GM19328 (cell line): ENCODE data around the gene LARGE1.

Experiments used
- ATAC-seq: cut with Tn5 transposase; IDR thresholded peaks from one replicate; pipeline ENCODE4 v1.9.1; 2021; ENCODE audit warnings: mild to moderate bottlenecking, moderate library complexity; ENCODE audit not compliant: unreplicated experiment

LARGE1 gene

DNA sequence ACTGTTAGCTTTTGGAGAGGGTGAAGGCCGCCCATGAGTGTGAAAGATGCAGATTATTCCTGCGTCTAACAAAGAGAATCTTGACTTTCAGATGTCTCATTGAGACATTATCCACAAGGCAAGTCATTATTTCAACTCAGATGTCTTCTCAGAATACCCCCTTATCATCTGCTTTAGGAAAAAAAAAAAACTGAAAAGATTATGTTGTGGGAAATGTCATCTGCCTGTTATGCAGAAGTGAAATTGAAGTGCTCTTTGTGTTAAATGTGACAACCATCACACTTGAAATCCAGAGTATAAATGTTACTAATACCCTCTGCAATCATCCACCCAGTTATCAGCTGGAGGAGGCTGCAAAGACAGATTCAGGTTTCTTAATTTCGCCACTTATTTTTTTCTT is 239.6 kb downstream of the LARGE1 start:
- ATAC-seq, result no peak

- no peak for ATAC-seq
Observed at GRCh38 chr22:33678523-33678922, 241.8 kb downstream of the LARGE1 start.

GRCh38 chr22:33677536-33677935 is 242.7 kb downstream of the LARGE1 start:
- ATAC-seq, result no peak

DNA sequence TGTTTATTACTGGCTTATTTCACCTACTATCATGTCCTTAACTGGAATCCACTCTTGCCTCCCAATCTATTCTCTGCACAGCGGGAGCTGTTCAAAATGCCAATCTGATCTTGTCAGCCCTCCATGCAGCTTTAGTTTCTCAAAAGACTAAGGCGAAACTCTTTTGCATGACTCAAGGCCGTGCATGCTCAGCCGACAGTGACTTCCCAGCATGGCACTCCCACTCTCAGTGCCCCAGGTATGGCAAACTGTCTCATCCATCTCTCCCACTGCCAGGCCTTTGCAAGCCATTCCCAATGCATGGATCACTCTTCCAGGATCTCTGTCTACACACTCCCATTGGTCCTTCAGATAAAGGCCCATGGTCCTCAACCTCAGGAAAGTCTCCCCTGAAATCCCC is 245.9 kb downstream of the LARGE1 start:
- ATAC-seq, result no peak

DNA sequence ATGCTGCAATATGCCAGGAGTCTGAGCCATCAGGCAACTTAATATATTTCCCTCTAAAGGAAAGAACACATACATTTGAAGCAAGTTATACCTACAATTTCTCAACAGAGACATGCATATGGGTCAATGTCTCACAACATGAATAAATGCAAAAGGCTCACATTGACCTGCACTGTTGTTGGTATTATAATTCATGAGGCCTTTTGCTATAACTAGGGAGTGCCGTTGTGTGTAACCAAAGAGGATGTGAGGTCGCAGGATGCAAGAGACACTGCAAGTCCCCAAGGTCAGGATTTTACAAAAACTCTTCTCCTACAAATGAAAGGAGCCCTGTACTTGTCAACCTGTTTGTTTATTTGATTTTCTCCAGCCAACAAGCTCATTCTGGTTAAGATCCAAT is 250.5 kb downstream of the LARGE1 start:
- no peak for ATAC-seq

DNA sequence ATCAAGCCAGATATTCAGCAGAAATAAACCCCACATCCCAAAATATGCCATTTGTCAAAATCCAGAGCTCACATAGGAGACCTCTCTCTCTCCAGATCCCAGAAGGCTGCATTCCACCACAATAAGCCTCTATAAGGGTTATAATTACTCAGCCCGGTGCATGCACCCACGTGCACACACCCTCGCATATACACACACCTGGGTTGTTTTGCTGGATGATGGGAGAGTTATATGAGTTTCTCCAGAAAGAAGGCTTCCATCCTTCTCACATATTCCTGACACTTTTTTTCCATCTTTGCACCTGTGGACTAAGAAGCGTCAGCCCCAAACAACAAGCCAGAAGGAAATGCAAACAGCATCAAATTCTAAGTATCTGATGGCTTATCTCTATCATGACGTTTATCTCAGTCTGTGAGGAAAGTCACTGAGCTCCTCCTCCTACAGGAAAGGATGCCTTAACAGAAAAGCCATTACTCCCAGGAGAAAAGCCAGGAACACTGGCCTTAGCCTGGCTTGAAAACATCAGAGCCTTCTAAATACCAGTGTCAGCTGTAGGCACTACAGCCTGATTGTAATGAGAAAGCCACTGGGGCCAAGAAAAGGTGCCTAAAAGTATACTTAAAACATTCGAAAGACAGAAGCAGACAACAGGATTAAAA is 253.2 kb downstream of the LARGE1 start:
- ATAC-seq, result no peak

DNA sequence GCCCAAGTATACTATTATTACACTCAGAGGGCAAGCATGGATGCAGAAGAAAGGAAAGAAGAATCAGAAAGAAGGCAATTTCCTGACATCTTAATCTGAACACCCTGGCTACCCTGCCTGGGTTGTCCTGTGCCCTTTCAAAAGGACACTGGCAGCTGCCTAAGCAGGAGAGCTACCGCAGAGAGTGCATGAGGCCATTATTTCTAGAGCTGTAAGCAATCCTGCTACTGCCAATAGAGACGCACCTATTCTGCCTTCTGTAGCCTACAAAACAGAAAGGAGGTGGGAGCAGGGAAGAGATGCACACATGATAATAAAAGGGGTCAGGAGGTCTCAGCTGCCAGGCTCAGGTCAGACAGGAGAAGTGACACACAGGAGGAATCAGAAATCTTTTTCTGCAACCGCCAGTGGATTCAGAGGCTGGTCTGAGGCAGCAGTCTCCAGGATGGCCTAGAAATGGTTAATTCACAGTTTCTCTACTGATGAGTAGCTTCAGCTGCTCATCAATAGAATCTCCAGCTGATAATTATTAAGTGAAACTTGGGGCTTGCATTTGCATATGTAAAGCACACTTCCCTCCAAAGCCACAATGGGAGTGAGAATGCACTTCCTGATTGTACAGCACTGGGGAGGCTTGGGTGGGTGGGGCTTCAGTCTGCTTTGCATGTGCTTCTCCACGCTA is 253.9 kb downstream of the LARGE1 start:
- ATAC-seq, result no peak

GRCh38 chr22:33659448-33659847 is 260.8 kb downstream of the LARGE1 start:
- ATAC-seq, result no peak

- ATAC-seq, result no peak
Observed at GRCh38 chr22:33658775-33659174, 261.5 kb downstream of the LARGE1 start.

DNA sequence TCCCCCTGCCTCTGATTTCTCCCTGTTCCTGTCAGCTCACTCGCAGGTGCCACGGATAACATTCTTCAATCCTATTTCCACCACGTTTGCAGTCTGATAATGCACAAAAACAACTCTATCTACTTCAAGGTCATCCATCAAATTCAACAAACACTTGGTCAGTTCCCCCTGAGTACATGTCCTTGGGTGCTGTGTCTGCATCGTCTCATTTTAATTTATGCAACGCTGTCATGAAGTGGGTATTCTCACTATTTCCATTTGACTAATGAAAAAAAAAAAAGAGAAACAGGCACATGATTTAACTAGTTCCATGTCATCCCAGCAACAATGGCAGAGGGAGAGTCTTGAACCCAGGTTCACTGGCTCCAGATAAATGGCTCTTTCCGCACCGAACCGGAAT is 262.6 kb downstream of the LARGE1 start:
- ATAC-seq, result no peak

DNA sequence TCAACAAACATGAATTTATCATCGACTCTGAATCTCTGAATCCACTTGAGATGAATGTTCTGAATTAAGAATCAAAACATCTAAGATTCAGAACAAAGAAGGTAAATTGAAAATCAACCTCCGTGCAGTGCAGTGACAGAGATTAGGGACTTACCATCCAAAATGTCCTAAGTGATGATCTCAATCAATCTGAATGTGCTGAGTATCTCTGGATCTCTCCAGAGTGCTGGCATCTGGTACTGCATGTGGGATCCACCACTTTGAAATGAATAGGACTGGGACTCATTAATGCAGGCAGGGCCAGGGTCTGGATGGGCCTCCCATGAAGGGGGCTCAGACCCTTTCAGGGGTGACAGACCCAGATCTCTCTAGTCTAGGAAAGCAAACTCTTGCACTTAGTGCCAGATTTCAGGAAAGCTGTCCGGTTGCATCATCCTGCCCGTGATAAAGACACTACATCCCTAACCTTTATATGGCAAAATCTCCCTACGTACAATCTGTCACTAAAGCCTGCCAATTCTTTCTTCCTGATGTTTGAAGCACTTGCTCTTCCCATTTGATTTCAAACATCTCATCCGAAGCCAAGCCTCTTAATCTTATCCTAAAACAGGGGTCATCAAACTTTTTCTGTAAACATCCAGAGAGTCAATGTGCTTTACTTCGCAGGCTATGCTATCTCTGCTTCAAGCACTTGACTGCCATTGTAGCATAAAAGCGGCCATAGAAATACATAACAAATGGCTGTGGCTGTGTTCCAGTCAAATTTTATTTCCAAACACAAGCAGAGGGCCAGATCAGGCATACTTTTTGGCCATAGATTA is 263.3 kb downstream of the LARGE1 start:
- no peak for ATAC-seq

- no peak for ATAC-seq
Observed at GRCh38 chr22:33654173-33654895, 265.9 kb downstream of the LARGE1 start.

- no peak for ATAC-seq
Observed at GRCh38 chr22:33653532-33654063, 266.7 kb downstream of the LARGE1 start.

GRCh38 chr22:33652615-33653014 is 267.7 kb downstream of the LARGE1 start:
- ATAC-seq, result no peak

DNA sequence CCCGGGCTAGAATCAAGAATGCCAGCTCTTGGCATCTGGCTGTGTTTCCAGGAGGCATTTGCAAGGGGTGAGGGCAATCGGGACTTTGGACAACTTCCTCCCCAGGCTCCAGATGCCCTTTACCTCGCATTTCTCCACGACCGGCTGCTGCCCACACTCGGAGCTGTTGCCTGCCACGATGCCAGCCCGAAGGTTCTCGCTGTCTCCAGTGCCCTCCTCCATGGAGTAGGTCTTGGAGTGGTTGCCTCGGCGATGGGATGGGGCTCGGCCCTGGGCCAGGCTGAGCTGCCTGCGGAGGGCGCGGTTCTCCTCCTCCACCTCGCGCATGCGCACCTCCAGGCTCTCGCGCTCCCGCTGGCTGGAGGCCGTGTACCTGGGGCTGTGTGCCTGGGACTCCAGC is 270.0 kb downstream of the LARGE1 start:
- ATAC-seq, result no peak

- no peak for ATAC-seq
Observed at GRCh38 chr22:33648478-33648877, 271.8 kb downstream of the LARGE1 start.

DNA sequence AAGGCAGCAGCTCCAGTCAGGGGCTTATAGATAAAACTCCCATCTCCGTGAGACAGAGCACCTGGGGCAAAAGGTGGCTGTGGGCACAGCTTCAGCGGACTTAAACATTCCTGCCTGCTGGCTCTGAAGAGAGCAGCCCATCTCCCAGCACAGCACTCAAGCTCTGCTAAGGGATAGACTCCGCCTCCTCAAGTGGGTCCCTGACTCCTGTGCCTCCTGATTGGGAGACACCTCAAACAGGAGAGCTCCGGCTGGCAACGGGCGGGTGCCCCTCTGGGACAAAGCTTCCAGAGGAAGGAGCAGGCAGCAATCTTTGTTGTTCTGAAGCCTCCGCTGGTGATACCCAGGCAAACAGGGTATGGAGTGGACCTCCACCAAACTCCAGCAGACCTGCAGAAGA is 279.4 kb downstream of the LARGE1 start:
- ATAC-seq, result no peak

- ATAC-seq, result no peak
Observed at GRCh38 chr22:33639588-33640254, 280.6 kb downstream of the LARGE1 start.

GRCh38 chr22:33635766-33636165 is 284.5 kb downstream of the LARGE1 start:
- ATAC-seq, result no peak

DNA sequence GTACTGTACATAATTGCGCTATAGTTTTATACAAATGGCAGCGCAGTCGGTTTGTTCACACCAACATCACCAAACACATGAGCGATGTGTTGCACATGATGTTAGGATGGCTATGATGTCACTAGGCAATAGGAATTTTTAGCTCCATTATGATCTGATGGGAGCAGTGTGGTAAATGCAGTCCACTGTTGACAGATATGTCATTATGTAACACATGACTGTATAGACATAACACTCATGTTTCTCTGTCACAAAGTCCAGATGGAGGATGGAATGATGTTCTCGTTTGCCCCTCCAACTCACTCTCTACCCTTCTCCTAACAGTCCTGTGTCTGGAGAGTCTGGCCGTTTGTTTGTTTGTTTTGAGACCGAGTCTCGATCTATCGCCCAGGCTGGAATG is 288.5 kb downstream of the LARGE1 start:
- ATAC-seq, result no peak
